ENCODE measurements around the gene CCDC149. TPM values are rescaled to one million over a fixed set of nuclear protein-coding genes. Genes with fewer than 3 reads are reported as not detected.

Gene CCDC149
- polyA plus RNA-seq, 1 experiment: 13.9 TPM

DNA sequence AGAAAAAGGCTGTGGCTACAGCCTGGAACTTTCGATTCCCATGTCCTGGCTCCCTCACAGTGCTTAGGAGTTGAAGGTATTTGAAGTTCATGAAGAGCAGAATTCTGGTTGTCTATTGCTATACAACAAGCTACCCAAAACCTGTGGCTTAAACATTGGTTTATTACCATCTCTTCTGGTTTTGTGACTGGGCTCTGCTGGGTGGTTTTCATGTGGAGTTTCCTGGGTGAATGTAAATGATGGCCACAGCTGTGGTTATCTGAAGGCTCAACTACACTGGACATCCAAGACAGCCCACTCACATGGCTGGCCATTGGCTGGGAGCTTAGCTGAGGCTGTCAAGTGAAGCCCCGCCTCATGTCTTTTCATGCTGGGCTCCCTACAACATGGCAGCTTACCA lies 7.2 kb upstream of the CCDC149 start:
- CTCF ChIA-PET: no interaction called here
- no peak overlapping the region for H3K4me3 ChIP-seq (ENCODE audit: low read depth, low read length)
- TF ChIP-seq, protein P1, sequence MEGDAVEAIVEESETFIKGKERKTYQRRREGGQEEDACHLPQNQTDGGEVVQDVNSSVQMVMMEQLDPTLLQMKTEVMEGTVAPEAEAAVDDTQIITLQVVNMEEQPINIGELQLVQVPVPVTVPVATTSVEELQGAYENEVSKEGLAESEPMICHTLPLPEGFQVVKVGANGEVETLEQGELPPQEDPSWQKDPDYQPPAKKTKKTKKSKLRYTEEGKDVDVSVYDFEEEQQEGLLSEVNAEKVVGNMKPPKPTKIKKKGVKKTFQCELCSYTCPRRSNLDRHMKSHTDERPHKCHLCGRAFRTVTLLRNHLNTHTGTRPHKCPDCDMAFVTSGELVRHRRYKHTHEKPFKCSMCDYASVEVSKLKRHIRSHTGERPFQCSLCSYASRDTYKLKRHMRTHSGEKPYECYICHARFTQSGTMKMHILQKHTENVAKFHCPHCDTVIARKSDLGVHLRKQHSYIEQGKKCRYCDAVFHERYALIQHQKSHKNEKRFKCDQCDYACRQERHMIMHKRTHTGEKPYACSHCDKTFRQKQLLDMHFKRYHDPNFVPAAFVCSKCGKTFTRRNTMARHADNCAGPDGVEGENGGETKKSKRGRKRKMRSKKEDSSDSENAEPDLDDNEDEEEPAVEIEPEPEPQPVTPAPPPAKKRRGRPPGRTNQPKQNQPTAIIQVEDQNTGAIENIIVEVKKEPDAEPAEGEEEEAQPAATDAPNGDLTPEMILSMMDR (IDR thresholded peaks at IDR 0.05; ENCODE audit: low read depth, low read length): no peak
- no peak overlapping the region for H3K27ac ChIP-seq (ENCODE audit: low read depth, low read length)
- peaks cover 4% of the 10 kb centered on the region for H3K27me3 ChIP-seq (ENCODE audit: control insufficient read depth, insufficient read depth, low read length)
- H3K9me3 ChIP-seq (ENCODE audit: control insufficient read depth, insufficient read depth, low read length): peaks cover 10% of the 10 kb centered on the region
- DNase-seq (ENCODE audit: low read depth, low spot score): no peak
- POLR2A ChIA-PET: no interaction called here

DNA sequence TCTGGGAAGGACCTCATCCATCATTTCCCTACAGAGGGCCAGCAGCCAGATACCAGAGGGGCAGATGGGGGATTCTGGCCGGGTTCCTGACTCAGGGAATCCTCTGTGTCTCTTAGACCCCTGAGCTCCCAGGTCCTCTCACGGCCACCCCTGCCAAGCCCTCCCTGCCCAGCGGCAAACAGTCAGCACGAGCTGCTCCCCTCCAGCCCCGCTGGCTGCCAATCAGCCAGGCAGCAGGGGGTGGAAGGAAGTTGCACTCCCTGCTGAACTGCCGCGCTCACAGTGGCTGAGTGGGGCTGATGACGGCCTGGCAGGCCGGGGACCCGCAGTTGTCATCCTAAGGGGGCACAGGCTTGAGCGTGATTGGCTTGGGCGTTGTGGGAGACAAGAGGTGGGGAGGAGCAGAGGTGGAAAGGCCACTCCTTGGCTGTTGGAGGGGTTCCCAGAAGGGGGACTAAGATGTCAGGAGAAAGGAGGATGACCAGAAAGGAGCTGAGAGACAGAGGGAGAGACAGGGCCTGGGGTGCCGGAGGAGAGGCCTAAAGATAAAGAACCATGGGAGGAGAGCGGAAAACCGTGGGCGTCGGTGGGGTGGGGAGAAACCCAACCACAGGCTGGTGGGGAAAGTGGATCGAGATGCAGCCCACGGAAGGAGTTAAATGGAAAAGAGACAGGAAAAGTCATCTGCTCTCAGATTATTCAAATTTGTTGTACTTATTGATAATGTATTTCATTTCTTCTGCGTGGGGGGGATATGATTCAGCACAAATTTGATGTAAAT lies 4.4 kb upstream of the CCDC149 start:
- no peak overlapping the region for H3K4me3 ChIP-seq (ENCODE audit: low read depth, low read length)
- ChIA-PET CTCF (no interaction called here), POLR2A (interaction anchor here (0.6 kb wide), 1 partner anchor 72 kb away, joined by 3 read pairs; no protein-coding TSS in a partner anchor)
- no peak for DNase-seq (ENCODE audit: low read depth, low spot score)
- H3K9me3 ChIP-seq (ENCODE audit: control insufficient read depth, insufficient read depth, low read length): peaks cover 10% of the 10 kb centered on the region
- H3K27ac ChIP-seq (ENCODE audit: low read depth, low read length): no peak overlapping the region
- peaks cover 4% of the 10 kb centered on the region for H3K27me3 ChIP-seq (ENCODE audit: control insufficient read depth, insufficient read depth, low read length)
- TF ChIP-seq, protein P1 (IDR thresholded peaks at IDR 0.05; ENCODE audit: low read depth, low read length): no peak

DNA sequence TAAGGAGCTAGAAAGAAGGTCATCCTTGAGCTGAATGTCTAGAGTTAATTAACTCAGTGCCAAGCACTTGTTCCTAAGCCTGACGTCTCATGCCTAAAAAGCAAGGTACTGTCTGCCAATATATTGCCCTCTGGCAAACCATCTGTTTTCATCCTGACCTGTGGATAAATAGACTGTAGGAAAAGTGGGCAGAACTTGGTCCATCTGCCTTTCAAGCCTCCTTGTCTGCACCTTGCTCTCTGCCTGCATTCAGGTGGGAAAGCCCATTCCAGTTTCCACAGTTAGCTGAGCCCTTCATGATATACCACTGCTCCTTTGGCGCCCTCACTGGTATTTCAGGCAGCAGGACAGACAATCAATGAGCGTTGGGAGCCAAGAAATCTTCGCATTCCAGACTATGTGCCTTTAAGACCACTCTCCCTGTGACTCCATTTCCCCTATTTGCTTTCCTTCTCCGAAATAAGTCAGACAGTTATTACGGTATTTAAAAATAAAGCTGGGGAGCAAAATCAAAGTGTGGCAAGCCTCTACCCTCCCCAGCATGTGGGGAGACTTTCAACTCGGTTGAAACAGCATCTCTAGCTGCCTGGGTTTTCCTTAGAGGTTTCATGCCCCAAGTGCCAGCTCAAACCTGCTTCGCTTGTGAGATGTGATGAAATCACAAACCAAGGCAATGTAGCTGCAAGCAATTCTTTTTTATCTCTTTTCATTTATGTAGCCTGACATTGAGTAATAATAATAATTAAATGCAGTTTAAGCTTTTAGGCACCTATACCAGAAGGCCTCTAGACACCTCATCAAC lies 2.5 kb upstream of the CCDC149 start:
- H3K9me3 ChIP-seq (ENCODE audit: control insufficient read depth, insufficient read depth, low read length): peaks cover 9% of the 10 kb centered on the region
- ChIA-PET POLR2A (no interaction called here), CTCF (interaction anchor here (0.9 to 1.4 kb wide), 2 partner anchors 65 to 452 kb away, joined by 3 to 5 read pairs; no protein-coding TSS in a partner anchor)
- no peak overlapping the region for H3K4me3 ChIP-seq (ENCODE audit: low read depth, low read length)
- DNase-seq (ENCODE audit: low read depth, low spot score): no peak
- TF ChIP-seq, protein P1 (IDR thresholded peaks at IDR 0.05; ENCODE audit: low read depth, low read length): no peak
- H3K27ac ChIP-seq (ENCODE audit: low read depth, low read length): no peak overlapping the region
- peaks cover 4% of the 10 kb centered on the region for H3K27me3 ChIP-seq (ENCODE audit: control insufficient read depth, insufficient read depth, low read length)

DNA sequence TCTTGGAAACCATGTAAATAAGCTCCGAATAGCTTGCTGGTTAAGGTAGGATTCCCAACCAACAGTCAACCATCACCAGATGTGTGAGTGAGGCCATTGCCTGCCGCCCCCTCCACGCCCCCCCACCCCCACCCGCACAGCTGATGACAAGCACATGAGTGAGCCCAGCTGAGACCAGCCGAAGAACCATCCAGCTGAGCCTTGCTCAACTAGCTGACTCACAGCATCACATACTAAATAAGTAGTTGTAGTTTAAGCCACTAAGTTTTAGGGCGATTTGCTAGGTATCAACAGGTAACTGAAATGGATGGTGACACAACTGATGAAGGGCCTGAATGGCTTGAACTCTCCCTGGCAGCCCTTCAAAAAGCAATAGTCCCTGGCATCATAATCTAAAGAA lies 1.6 kb upstream of the CCDC149 start:
- ChIA-PET CTCF (no interaction called here), POLR2A (no interaction called here)
- no peak for DNase-seq (ENCODE audit: low read depth, low spot score)

More for the DNA sequence above, 1.6 kb upstream of the CCDC149 start:
- TF ChIP-seq, protein P1 (IDR thresholded peaks at IDR 0.05; ENCODE audit: low read depth, low read length): no peak
- H3K4me3 ChIP-seq (ENCODE audit: low read depth, low read length): no peak overlapping the region
- H3K9me3 ChIP-seq (ENCODE audit: control insufficient read depth, insufficient read depth, low read length): peaks cover 3% of the 10 kb centered on the region; the same call in 1 of the 2 replicates
- H3K27ac ChIP-seq (ENCODE audit: low read depth, low read length): no peak overlapping the region
- H3K27me3 ChIP-seq (ENCODE audit: control insufficient read depth, insufficient read depth, low read length): peaks cover 4% of the 10 kb centered on the region
